HepG2 (cell line): ENCODE results near the gene CERT1. TPM values are rescaled to one million over a fixed set of nuclear protein-coding genes. Genes with fewer than 3 reads are reported as not detected.

Experiments used
- ATAC-seq: fragments of 200-7000 bp; cut with Tn5 transposase; 3 replicates; pipeline ENCODE4 v1.9.1; 2020; ENCODE audit warnings: mild to moderate bottlenecking, moderate library complexity
- BruUV-seq: library from RNA; stranded (reverse); fragments of 400-500 nt; replicated peaks from 2 replicates; lab custom pipeline; 2021; lab: Mats Ljungman, UMichigan
- CTCF ChIA-PET: fragments of 300-600 bp; formaldehyde crosslinking; extraction: SDS; loops from one replicate; lab custom pipeline; 2021; ENCODE audit warnings: low total read pairs, inconsistent platforms, low intra/inter-chr PET ratio; lab: Yijun Ruan, JAX
- POLR2A ChIA-PET: fragments of 350-600 bp; sonication (Branson Sonifier 250); formaldehyde crosslinking; loops from one replicate; lab custom pipeline; 2020; ENCODE audit warnings: antibody characterized with exemption, inconsistent platforms; lab: Yijun Ruan, JAX
- DNase-seq: peaks from one replicate; pipeline ENCODE4 v3.0.0-alpha.2; 2015; ENCODE audit warnings: low spot score
- FAIRE-seq: peaks from 3 replicates; lab custom pipeline; 2011; peaks lifted over from hg19 to GRCh38; lab: Jason Lieb, UNC
- H2AFZ ChIP-seq: one replicate; pipeline ENCODE4 v1.6.1; 2011; ENCODE audit warnings: low read length, inconsistent platforms
- H3K27ac ChIP-seq: fragments of 300-600 bp; 3 replicates; pipeline ENCODE4 v1.8.0; 2011; ENCODE audit warnings: mixed run types, mild to moderate bottlenecking, mixed read lengths, low read length, inconsistent platforms; ENCODE audit not compliant: insufficient read depth; ENCODE audit errors: extremely low read length
- H3K27me3 ChIP-seq, 2 experiments: fragments of 200-600 bp in 1 of 2; 2 replicates in 1 of 2; 3 replicates in 1 of 2; pipeline versions ENCODE4 v1.6.0 to v1.8.0; 2011; ENCODE audit warnings: low read length in 2 of 2, mild to moderate bottlenecking in 2 of 2, moderate library complexity in 2 of 2, inconsistent platforms in 1 of 2; ENCODE audit not compliant: insufficient read depth in 2 of 2, control insufficient read depth in 1 of 2
- H3K36me3 ChIP-seq, 2 experiments: fragments of 200-600 bp in 1 of 2; replicated peaks in 1 of 2; 2 replicates in 1 of 2; 3 replicates in 1 of 2; pipeline versions ENCODE4 v1.5.1 to v1.8.0; 2011; ENCODE audit warnings: low read length in 2 of 2, inconsistent platforms in 1 of 2; ENCODE audit not compliant: insufficient read depth in 2 of 2, control insufficient read depth in 1 of 2
- H3K4me1 ChIP-seq: 2 replicates; pipeline ENCODE4 v1.5.1; 2012; ENCODE audit warnings: low read length, inconsistent platforms; ENCODE audit not compliant: insufficient read depth
- H3K4me2 ChIP-seq: 2 replicates; pipeline ENCODE4 v1.6.0; 2011; ENCODE audit warnings: low read depth, low read length, inconsistent platforms
- H3K4me3 ChIP-seq, 3 experiments: fragments of 200-600 bp in 1 of 3; sonication (generic), shearing (Covaris generic) in 1 of 3; replicated peaks in 1 of 3; 2 replicates each; pipeline ENCODE4 v1.5.1; 2011 to 2016; ENCODE audit warnings: low read length in 3 of 3, inconsistent platforms in 2 of 3, low read depth in 2 of 3, mild to moderate bottlenecking in 2 of 3, control low read depth in 1 of 3, mixed read lengths in 1 of 3; ENCODE audit not compliant: insufficient read depth in 1 of 3
- H3K79me2 ChIP-seq: one replicate; pipeline ENCODE4 v1.6.1; 2011; ENCODE audit warnings: low read length, inconsistent platforms; ENCODE audit not compliant: insufficient read depth
- H3K9ac ChIP-seq: 2 replicates; pipeline ENCODE4 v1.6.0; 2011; ENCODE audit warnings: mild to moderate bottlenecking, low read depth, low read length, inconsistent platforms; ENCODE audit not compliant: insufficient read depth
- H3K9me3 ChIP-seq: 2 replicates; pipeline ENCODE4 v1.5.1; 2012; ENCODE audit warnings: mild to moderate bottlenecking, low read length
- H4K20me1 ChIP-seq: 2 replicates; pipeline ENCODE4 v1.6.0; 2011; ENCODE audit warnings: inconsistent platforms, mild to moderate bottlenecking, low read length, moderate library complexity; ENCODE audit not compliant: insufficient read depth
- GATAD2A ChIP-seq: IDR thresholded peaks from 2 replicates; pipeline ENCODE4 v1.6.1; 2016
- HNF4A ChIP-seq: sonication (generic); formaldehyde crosslinking; IDR thresholded peaks from 2 replicates; pipeline ENCODE4 v1.4.0; 2020; ENCODE audit warnings: missing genetic modification reagents
- KAT2B ChIP-seq: fragments of 150-350 bp; IDR thresholded peaks from 2 replicates; pipeline ENCODE4 v1.6.1; 2014; ENCODE audit warnings: low read depth, low read length, borderline replicate concordance
- KMT2A ChIP-seq: sonication (generic); formaldehyde crosslinking; IDR thresholded peaks from 2 replicates; pipeline ENCODE4 v1.4.0; 2020; ENCODE audit warnings: missing genetic modification reagents
- KMT2B ChIP-seq: IDR thresholded peaks from 2 replicates; pipeline ENCODE4 v1.6.1; 2016; ENCODE audit warnings: missing genetic modification reagents, missing compliant biosample characterization
- MZF1 ChIP-seq: sonication (generic); formaldehyde crosslinking; IDR thresholded peaks from 2 replicates; pipeline ENCODE4 v1.8.1; 2023; ENCODE audit warnings: mild to moderate bottlenecking, missing genetic modification reagents, borderline replicate concordance
- NFYC ChIP-seq: IDR thresholded peaks from 2 replicates; pipeline ENCODE4 v1.6.1; 2016; ENCODE audit warnings: missing genetic modification reagents, missing compliant biosample characterization
- NPAS2 ChIP-seq: sonication (generic); formaldehyde crosslinking; IDR thresholded peaks from 2 replicates; pipeline ENCODE4 v1.8.0; 2022; ENCODE audit warnings: mild to moderate bottlenecking, missing genetic modification reagents, borderline replicate concordance
- SCMH1 ChIP-seq: sonication (generic); formaldehyde crosslinking; IDR thresholded peaks from 2 replicates; pipeline ENCODE4 v1.9.0; 2021; ENCODE audit warnings: missing genetic modification reagents, mild to moderate bottlenecking, borderline replicate concordance
- SMAD9 ChIP-seq: sonication (generic); formaldehyde crosslinking; IDR thresholded peaks from 2 replicates; pipeline ENCODE4 v1.5.1; 2020; ENCODE audit warnings: mild to moderate bottlenecking, missing genetic modification reagents
- ZBTB38 ChIP-seq: sonication (generic); formaldehyde crosslinking; IDR thresholded peaks from 2 replicates; pipeline ENCODE4 v1.5.1; 2020; ENCODE audit warnings: mild to moderate bottlenecking, missing genetic modification reagents
- ZNF296 ChIP-seq: sonication (generic); formaldehyde crosslinking; conservative IDR thresholded peaks from 2 replicates; pipeline ENCODE4 v1.5.0; 2020; ENCODE audit warnings: mild to moderate bottlenecking, missing genetic modification reagents
- ZNF367 ChIP-seq: sonication (generic); formaldehyde crosslinking; IDR thresholded peaks from 2 replicates; pipeline ENCODE4 v1.4.0; 2020; ENCODE audit warnings: missing genetic modification reagents, borderline replicate concordance
- ZNF572 ChIP-seq: sonication (generic); formaldehyde crosslinking; IDR thresholded peaks from 2 replicates; pipeline ENCODE4 v1.5.1; 2020; ENCODE audit warnings: mild to moderate bottlenecking, missing genetic modification reagents
- ZNF607 ChIP-seq: sonication (generic); formaldehyde crosslinking; IDR thresholded peaks from 2 replicates; pipeline ENCODE4 v1.5.1; 2020; ENCODE audit warnings: missing genetic modification reagents, mild to moderate bottlenecking, borderline replicate concordance
- ZNF703 ChIP-seq: sonication (generic); formaldehyde crosslinking; IDR thresholded peaks from 2 replicates; pipeline ENCODE4 v1.5.1; 2020; ENCODE audit warnings: missing genetic modification reagents, mild to moderate bottlenecking, moderate library complexity, borderline replicate concordance
- ZNF713 ChIP-seq: sonication (generic); formaldehyde crosslinking; IDR thresholded peaks from 2 replicates; pipeline ENCODE4 v1.4.0; 2020; ENCODE audit warnings: mild to moderate bottlenecking, missing genetic modification reagents
- ZNF777 ChIP-seq: sonication (generic); formaldehyde crosslinking; IDR thresholded peaks from 2 replicates; pipeline ENCODE4 v1.4.0; 2020; ENCODE audit warnings: missing genetic modification reagents
- WGBS: methylation state at CpG from one replicate; pipeline ENCODE4 v1.1.6; 2017; ENCODE audit warnings: low lambda C conversion rate; 5-methylcytosine and 5-hydroxymethylcytosine counted together
- in situ Hi-C: cut with HindIII; loops from 2 replicates; pipeline ENCODE4 v1.10.0; 2017; ENCODE audit warnings: low pct_unique_long_range_greater_than_20kb; ENCODE audit not compliant: extremely low pct_ligation_motif_present
- intact Hi-C: fragments of 100-400 bp; cut with micrococcal nuclease; formaldehyde crosslinking; loops from one replicate; pipeline ENCODE4 v1.10.0; 2022; ENCODE audit not compliant: unreplicated experiment
- polyA plus RNA-seq, 8 experiments: library from polyadenylated mRNA; depleted of rRNA in 3 of 8; stranded (reverse) in 7 of 8; unstranded in 1 of 8; fragments of >200 nt; fragmentation: Illumina TruSeq in 4 of 8; extraction: Trizol in 4 of 8; gene quantifications; 2 replicates each; pipeline versions ENCODE4 v1.2.1 to v1.2.3, GENCODE V29; 2011 to 2016; ENCODE audit warnings: low read depth in 4 of 8, missing spikeins in 1 of 8, mixed read lengths in 1 of 8; ENCODE audit not compliant: insufficient read depth in 1 of 8
- total RNA-seq, 5 experiments: library from RNA; depleted of rRNA; stranded (reverse); fragments of >200 nt; fragmentation: Illumina TruSeq; extraction: Trizol; gene quantifications; 2 replicates each; pipeline ENCODE4 v1.2.3, GENCODE V29; 2016; ENCODE audit warnings: low read depth in 1 of 5
- TF ChIP-seq, protein P1 (sequence below): IDR thresholded peaks from 2 replicates; pipeline ENCODE4 v1.6.1; 2016; ENCODE audit warnings: low read depth, control low read depth
- TF ChIP-seq, protein P2 (sequence below): sonication (generic); formaldehyde crosslinking; conservative IDR thresholded peaks from 2 replicates; pipeline ENCODE4 v1.4.0; 2020; ENCODE audit warnings: missing genetic modification reagents

CERT1 gene
- total and polyA plus RNA-seq, 2 of the 13 experiments (the other 11 are each of a cell fraction or from before 2014, with no cell fraction given), result 8.2 to 12.7 TPM

DNA sequence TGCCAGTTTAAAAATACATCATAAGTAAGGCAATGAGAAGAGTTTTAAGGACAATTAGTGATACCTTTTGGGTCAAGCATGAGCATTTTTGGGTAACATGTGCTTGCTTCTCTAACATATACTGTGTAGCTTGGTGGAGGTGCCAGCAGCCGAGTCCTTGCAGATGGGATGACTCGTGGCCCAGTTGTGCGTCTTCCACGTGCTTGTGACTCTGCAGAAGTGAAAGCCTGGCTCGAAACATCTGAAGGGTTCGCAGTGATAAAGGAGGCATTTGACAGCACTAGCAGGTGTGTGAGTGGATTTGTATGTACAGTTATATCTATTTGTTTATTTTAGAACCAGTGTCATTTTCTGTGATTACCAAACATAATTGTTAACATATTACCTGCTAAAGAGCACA, 156.2 kb downstream of the CERT1 start:
- TF ChIP-seq KAT2B (no peak), ZBTB38 (CRISPR knock-in tag) (no peak), MZF1 (CRISPR knock-in tag) (no peak), KMT2B (no peak), ZNF713 (CRISPR knock-in tag) (no peak), KMT2A (CRISPR knock-in tag) (no peak), NFYC (CRISPR knock-in tag) (no peak), GATAD2A (CRISPR knock-in tag) (no peak), ZNF703 (CRISPR knock-in tag) (no peak), HNF4A (CRISPR knock-in tag) (no peak), ZNF296 (CRISPR knock-in tag) (no peak), ZNF367 (CRISPR knock-in tag) (no peak), ZNF572 (CRISPR knock-in tag) (no peak), ZNF777 (CRISPR knock-in tag) (no peak), NPAS2 (CRISPR knock-in tag) (no peak), SMAD9 (CRISPR knock-in tag) (no peak), SCMH1 (no peak), ZNF607 (no peak)
- TF ChIP-seq, protein P1, sequence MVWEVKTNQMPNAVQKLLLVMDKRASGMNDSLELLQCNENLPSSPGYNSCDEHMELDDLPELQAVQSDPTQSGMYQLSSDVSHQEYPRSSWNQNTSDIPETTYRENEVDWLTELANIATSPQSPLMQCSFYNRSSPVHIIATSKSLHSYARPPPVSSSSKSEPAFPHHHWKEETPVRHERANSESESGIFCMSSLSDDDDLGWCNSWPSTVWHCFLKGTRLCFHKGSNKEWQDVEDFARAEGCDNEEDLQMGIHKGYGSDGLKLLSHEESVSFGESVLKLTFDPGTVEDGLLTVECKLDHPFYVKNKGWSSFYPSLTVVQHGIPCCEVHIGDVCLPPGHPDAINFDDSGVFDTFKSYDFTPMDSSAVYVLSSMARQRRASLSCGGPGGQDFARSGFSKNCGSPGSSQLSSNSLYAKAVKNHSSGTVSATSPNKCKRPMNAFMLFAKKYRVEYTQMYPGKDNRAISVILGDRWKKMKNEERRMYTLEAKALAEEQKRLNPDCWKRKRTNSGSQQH, result no peak
- TF ChIP-seq, protein P2, sequence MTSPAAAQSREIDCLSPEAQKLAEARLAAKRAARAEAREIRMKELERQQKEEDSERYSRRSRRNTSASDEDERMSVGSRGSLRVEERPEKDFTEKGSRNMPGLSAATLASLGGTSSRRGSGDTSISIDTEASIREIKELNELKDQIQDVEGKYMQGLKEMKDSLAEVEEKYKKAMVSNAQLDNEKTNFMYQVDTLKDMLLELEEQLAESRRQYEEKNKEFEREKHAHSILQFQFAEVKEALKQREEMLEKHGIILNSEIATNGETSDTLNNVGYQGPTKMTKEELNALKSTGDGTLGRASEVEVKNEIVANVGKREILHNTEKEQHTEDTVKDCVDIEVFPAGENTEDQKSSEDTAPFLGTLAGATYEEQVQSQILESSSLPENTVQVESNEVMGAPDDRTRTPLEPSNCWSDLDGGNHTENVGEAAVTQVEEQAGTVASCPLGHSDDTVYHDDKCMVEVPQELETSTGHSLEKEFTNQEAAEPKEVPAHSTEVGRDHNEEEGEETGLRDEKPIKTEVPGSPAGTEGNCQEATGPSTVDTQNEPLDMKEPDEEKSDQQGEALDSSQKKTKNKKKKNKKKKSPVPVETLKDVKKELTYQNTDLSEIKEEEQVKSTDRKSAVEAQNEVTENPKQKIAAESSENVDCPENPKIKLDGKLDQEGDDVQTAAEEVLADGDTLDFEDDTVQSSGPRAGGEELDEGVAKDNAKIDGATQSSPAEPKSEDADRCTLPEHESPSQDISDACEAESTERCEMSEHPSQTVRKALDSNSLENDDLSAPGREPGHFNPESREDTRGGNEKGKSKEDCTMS, result no peak
- H3K9me3 ChIP-seq, result no peaks in the 10 kb centered on the region
- H4K20me1 ChIP-seq, result peaks cover 11% of the 10 kb centered on the region; the same call in 1 of the 2 replicates
- 100% methylated on average over 6 of the region's 6 CpGs for WGBS
- H3K4me1 ChIP-seq, result no peaks in the 10 kb centered on the region
- CTCF ChIA-PET, result no interaction called here
- no TSS peak for BruUV-seq
- peaks cover 22 to 82% of the 10 kb centered on the region in 2 experiments for H3K36me3 ChIP-seq
- no peak for FAIRE-seq
- no peaks in the 10 kb centered on the region for H3K27me3 ChIP-seq
- no peak overlapping the region for H3K27ac ChIP-seq
- in situ Hi-C loops (no loop called here), intact Hi-C loops (no loop called here)
- H3K4me3 ChIP-seq, result no peak overlapping the region
- no peak for DNase-seq
- peaks cover 11% of the 10 kb centered on the region for H3K79me2 ChIP-seq
- H2AFZ ChIP-seq, result no peak overlapping the region
- ATAC-seq, result no peak
- H3K9ac ChIP-seq, result no peak overlapping the region
- H3K4me2 ChIP-seq, result no peak overlapping the region
- POLR2A ChIA-PET, result no interaction called here
